ENCODE data around the gene FAM240A. TPM values are rescaled to one million over a fixed set of nuclear protein-coding genes. Genes with fewer than 3 reads are reported as not detected.

FAM240A gene
- total RNA-seq, 1 donor from 2014 or later, result not detected

DNA sequence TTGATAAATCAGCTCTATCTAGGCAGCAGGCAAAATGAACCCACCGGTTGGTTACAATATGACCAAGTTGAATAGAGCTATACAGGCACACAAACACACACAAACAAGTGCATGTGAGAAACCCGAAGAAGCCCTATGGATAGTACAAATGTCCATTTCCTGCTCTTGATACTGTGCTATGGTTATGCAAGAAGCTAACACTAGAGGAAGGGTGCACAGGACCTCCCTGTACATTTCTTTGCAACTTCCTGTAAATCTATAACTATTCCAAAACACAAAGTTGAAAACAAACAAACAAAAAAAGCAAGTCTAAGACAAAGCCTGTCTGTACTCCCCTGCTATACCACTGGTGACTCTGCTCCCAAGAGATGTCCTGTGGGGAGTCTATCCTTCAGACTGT, 8.2 kb upstream of the FAM240A start:
- DNase-seq (ENCODE audit: extremely low spot score in 2 of 2), result no peak
- intact Hi-C loops (cut with DNase I), result no loop called here
- Histone ChIP-seq H3K27me3 (no peaks in the 10 kb centered on the region), H3K9me3 (no peaks in the 10 kb centered on the region), H3K4me3 (no peak overlapping the region), H3K27ac (no peak overlapping the region), H3K4me1 (no peaks in the 10 kb centered on the region), H3K36me3 (no peaks in the 10 kb centered on the region)
- TF ChIP-seq POLR2A (IDR thresholded peaks at IDR 0.05) (no peak), POLR2AphosphoS5 (IDR thresholded peaks at IDR 0.05; ENCODE audit: insufficient read depth in 1 of 2, low read depth in 1 of 2) (no peak)
- TF ChIP-seq, protein P1, sequence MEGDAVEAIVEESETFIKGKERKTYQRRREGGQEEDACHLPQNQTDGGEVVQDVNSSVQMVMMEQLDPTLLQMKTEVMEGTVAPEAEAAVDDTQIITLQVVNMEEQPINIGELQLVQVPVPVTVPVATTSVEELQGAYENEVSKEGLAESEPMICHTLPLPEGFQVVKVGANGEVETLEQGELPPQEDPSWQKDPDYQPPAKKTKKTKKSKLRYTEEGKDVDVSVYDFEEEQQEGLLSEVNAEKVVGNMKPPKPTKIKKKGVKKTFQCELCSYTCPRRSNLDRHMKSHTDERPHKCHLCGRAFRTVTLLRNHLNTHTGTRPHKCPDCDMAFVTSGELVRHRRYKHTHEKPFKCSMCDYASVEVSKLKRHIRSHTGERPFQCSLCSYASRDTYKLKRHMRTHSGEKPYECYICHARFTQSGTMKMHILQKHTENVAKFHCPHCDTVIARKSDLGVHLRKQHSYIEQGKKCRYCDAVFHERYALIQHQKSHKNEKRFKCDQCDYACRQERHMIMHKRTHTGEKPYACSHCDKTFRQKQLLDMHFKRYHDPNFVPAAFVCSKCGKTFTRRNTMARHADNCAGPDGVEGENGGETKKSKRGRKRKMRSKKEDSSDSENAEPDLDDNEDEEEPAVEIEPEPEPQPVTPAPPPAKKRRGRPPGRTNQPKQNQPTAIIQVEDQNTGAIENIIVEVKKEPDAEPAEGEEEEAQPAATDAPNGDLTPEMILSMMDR (IDR thresholded peaks at IDR 0.05), result no peak

DNA sequence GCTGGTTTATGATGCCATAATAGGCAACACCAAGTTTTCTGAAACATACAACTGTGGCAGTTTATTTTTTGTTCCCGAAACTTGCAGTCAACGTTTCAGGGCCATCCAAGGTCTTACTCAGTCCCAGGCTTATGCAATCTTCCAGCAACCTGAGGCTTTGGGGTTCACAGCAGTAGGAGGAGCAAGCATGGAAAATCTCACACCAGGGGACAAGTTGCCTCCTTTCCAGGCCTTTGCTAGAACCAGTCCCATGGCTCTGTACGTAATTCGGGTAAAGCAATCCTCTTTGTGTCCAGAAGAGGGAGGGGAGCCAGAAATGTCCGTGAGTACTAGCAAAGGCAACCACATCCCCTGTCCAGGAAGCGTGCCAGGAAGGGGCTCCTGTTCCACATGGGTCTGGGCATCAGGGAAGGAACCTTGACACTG, 4.7 kb upstream of the FAM240A start:
- Histone ChIP-seq H3K27me3 (no peaks in the 10 kb centered on the region), H3K9me3 (no peaks in the 10 kb centered on the region), H3K4me3 (no peak overlapping the region), H3K27ac (no peak overlapping the region), H3K36me3 (no peaks in the 10 kb centered on the region), H3K4me1 (no peaks in the 10 kb centered on the region)
- TF ChIP-seq, protein P1 (IDR thresholded peaks at IDR 0.05), result no peak
- TF ChIP-seq POLR2A (IDR thresholded peaks at IDR 0.05), result no peak
- TF ChIP-seq POLR2AphosphoS5 (IDR thresholded peaks at IDR 0.05; ENCODE audit: insufficient read depth in 1 of 2, low read depth in 1 of 2), result no peak
- intact Hi-C loops (cut with DNase I), result no loop called here
- no peak for DNase-seq (ENCODE audit: extremely low spot score in 2 of 2)

DNA sequence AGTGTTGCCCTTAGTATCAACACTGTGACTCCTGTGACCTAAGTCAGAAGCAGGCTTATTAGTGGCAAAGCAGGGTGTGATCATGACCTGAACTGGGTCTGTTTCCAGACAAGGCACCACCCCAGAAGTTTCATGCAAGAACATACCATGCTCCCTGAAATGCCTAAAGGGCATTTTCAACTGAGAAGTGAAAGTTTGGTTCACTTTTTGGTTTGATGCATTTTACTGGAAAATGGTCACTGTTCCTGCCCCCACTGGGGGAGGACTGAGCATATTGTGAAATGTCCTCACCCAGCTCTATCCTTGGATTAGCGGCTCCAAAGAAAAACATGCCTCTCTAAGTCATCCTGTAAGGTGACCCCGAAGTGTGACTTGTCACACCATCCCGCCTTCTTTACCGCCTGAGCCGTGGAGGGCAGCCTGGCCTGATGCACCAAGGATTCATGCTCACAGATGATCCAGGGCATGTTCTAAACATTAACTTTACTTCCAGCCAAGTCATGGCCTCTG, 3.1 kb upstream of the FAM240A start:
- DNase-seq (ENCODE audit: extremely low spot score in 2 of 2), result no peak
- H3K36me3 ChIP-seq, result no peaks in the 10 kb centered on the region
- H3K9me3 ChIP-seq, result no peaks in the 10 kb centered on the region
- H3K27me3 ChIP-seq, result no peaks in the 10 kb centered on the region
- no peak overlapping the region for H3K4me3 ChIP-seq
- H3K4me1 ChIP-seq, result no peaks in the 10 kb centered on the region
- intact Hi-C loops (cut with DNase I), result no loop called here
- no peak for TF ChIP-seq POLR2A (IDR thresholded peaks at IDR 0.05)
- no peak for TF ChIP-seq POLR2AphosphoS5 (IDR thresholded peaks at IDR 0.05; ENCODE audit: insufficient read depth in 1 of 2, low read depth in 1 of 2)
- TF ChIP-seq, protein P1 (IDR thresholded peaks at IDR 0.05), result no peak
- H3K27ac ChIP-seq, result no peak overlapping the region

GRCh38 chr3:46609944-46610722, 2.2 kb upstream of the FAM240A start:
- Histone ChIP-seq H3K27me3 (no peaks in the 10 kb centered on the region), H3K27ac (no peak overlapping the region), H3K4me1 (no peaks in the 10 kb centered on the region), H3K36me3 (no peaks in the 10 kb centered on the region), H3K4me3 (no peak overlapping the region), H3K9me3 (no peaks in the 10 kb centered on the region)
- no peak for DNase-seq (ENCODE audit: extremely low spot score in 2 of 2)
- intact Hi-C loops (cut with DNase I), result no loop called here
- TF ChIP-seq, protein P1 (IDR thresholded peaks at IDR 0.05), result no peak
- TF ChIP-seq POLR2AphosphoS5 (IDR thresholded peaks at IDR 0.05; ENCODE audit: insufficient read depth in 1 of 2, low read depth in 1 of 2) (no peak), POLR2A (IDR thresholded peaks at IDR 0.05) (no peak)
